Ishikawa (cell line): Measurements from ENCODE around the gene ATP2C2.

Experiments
- CEBPB ChIP-seq: IDR thresholded peaks from 2 replicates; pipeline ENCODE4 v1.6.1; 2012
- CREB1 ChIP-seq: IDR thresholded peaks from 2 replicates; pipeline ENCODE4 v1.6.1; 2012; ENCODE audit warnings: low read depth
- EGR1 ChIP-seq: IDR thresholded peaks from 2 replicates; pipeline ENCODE4 v1.6.1; 2012
- EP300 ChIP-seq: IDR thresholded peaks from 2 replicates; pipeline ENCODE4 v1.6.1; 2012; ENCODE audit warnings: borderline replicate concordance
- FOXM1 ChIP-seq: IDR thresholded peaks from 2 replicates; pipeline ENCODE4 v1.6.1; 2012; ENCODE audit warnings: low read depth, borderline replicate concordance
- NFIC ChIP-seq: IDR thresholded peaks from 2 replicates; pipeline ENCODE4 v1.6.1; 2012
- RAD21 ChIP-seq: IDR thresholded peaks from 2 replicates; pipeline ENCODE4 v1.6.1; 2012; ENCODE audit warnings: low read depth
- TAF1 ChIP-seq: IDR thresholded peaks from 2 replicates; pipeline ENCODE4 v1.6.1; 2012; ENCODE audit warnings: low read depth, mild to moderate bottlenecking
- TCF12 ChIP-seq: IDR thresholded peaks from 2 replicates; pipeline ENCODE4 v1.6.1; 2012; ENCODE audit warnings: low read depth
- TEAD4 ChIP-seq: IDR thresholded peaks from 2 replicates; pipeline ENCODE4 v1.6.1; 2012
- YY1 ChIP-seq: IDR thresholded peaks from 2 replicates; pipeline ENCODE4 v1.6.1; 2012; ENCODE audit warnings: low read depth
- ZBTB7A ChIP-seq: IDR thresholded peaks from 2 replicates; pipeline ENCODE4 v1.6.1; 2012; ENCODE audit warnings: low read depth
- TF ChIP-seq, protein P1 (sequence below): IDR thresholded peaks from 2 replicates; pipeline ENCODE4 v1.6.1; 2012
- TF ChIP-seq, protein P2 (sequence below): IDR thresholded peaks from 2 replicates; pipeline ENCODE4 v1.6.1; 2012; ENCODE audit warnings: low read depth, mild to moderate bottlenecking
- TF ChIP-seq, protein P3 (sequence below): IDR thresholded peaks from 2 replicates; pipeline ENCODE4 v1.6.1; 2012

The ATP2C2 gene

DNA sequence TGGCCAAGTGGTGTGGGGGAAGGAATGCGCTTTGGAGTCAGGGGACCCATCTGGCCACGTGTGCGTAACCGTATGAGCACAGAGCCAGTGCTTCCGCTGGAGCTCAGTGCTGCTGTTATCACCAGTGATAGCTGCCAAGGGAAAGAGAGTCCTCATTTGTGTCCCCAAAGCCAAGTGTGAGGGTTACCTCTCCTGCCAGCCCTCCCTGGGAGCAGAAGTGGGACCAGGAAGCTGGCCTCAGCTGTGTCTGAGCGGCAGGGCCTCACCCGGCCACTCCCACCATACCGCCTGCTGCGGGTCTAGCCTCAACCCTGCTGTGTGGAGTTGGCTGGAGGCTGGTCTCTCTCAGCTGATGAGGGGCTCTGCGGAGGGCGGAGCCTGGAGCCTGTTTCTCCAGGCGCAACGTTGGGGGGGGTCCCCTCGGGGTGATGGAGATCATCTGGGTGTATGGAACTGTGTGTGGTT is 91.6 kb downstream of the ATP2C2 start:
- no peak for TF ChIP-seq YY1
- TF ChIP-seq CEBPB = no peak
- TF ChIP-seq TCF12 = no peak
- no peak for TF ChIP-seq CREB1
- no peak for TF ChIP-seq TEAD4
- TF ChIP-seq NFIC = no peak
- TF ChIP-seq, protein P1, sequence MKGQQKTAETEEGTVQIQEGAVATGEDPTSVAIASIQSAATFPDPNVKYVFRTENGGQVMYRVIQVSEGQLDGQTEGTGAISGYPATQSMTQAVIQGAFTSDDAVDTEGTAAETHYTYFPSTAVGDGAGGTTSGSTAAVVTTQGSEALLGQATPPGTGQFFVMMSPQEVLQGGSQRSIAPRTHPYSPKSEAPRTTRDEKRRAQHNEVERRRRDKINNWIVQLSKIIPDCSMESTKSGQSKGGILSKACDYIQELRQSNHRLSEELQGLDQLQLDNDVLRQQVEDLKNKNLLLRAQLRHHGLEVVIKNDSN = no peak
- TF ChIP-seq, protein P2, sequence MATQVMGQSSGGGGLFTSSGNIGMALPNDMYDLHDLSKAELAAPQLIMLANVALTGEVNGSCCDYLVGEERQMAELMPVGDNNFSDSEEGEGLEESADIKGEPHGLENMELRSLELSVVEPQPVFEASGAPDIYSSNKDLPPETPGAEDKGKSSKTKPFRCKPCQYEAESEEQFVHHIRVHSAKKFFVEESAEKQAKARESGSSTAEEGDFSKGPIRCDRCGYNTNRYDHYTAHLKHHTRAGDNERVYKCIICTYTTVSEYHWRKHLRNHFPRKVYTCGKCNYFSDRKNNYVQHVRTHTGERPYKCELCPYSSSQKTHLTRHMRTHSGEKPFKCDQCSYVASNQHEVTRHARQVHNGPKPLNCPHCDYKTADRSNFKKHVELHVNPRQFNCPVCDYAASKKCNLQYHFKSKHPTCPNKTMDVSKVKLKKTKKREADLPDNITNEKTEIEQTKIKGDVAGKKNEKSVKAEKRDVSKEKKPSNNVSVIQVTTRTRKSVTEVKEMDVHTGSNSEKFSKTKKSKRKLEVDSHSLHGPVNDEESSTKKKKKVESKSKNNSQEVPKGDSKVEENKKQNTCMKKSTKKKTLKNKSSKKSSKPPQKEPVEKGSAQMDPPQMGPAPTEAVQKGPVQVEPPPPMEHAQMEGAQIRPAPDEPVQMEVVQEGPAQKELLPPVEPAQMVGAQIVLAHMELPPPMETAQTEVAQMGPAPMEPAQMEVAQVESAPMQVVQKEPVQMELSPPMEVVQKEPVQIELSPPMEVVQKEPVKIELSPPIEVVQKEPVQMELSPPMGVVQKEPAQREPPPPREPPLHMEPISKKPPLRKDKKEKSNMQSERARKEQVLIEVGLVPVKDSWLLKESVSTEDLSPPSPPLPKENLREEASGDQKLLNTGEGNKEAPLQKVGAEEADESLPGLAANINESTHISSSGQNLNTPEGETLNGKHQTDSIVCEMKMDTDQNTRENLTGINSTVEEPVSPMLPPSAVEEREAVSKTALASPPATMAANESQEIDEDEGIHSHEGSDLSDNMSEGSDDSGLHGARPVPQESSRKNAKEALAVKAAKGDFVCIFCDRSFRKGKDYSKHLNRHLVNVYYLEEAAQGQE = no peak
- TF ChIP-seq FOXM1 = no peak
- no peak for TF ChIP-seq TAF1

DNA sequence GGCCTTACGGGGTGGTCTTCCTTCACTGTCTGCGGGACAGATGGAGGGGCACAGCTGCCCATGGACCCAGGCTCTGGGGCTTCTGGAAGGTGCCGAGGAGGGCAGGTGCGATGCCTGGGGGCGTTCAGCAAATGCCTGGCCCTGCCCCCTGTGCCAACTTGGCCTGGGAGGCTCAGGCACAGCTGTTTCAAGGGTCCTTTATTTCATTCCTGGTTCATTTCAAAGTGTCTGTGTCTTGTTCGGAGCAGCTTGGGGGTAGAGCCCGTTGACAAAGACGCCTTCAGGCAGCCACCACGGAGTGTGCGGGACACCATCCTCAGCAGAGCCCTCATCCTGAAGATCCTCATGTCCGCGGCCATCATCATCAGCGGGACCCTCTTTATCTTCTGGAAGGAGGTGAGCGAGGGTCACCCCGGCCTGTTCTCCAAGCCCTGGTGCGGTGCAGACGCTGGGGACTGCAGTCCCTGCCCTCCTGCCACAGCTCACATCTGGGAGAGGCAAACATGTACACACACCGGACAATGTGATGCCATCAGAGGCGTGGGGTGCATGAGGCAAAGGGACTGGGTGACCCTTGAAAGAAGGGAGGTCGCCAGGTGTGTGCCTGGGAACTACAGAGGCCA is 92.2 kb downstream of the ATP2C2 start:
- no peak for TF ChIP-seq TCF12
- TF ChIP-seq CEBPB = no peak
- TF ChIP-seq EGR1 = no peak
- no peak for TF ChIP-seq EP300
- no peak for TF ChIP-seq YY1
- TF ChIP-seq, protein P3, sequence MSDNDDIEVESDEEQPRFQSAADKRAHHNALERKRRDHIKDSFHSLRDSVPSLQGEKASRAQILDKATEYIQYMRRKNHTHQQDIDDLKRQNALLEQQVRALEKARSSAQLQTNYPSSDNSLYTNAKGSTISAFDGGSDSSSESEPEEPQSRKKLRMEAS = no peak
- no peak for TF ChIP-seq NFIC

DNA sequence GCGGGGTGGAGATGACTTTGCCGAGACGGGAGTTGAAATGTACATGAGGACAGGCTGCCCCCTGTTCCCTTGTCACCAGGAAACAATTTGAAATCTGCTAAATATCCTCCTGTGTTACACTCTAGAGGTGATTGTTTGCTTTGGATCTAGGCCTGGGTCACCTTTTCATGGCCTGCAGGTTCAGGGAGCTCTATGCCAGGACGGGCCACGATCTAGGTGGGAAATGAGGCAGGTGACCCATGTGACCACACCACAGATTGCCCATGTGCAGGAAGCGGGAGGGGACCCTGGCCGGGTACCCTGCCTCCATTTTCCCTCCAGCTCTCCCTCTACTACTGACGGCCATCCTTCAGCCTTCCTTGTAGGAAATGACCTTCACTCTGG is 92.7 kb downstream of the ATP2C2 start:
- no peak for TF ChIP-seq YY1
- no peak for TF ChIP-seq TCF12
- TF ChIP-seq RAD21 = no peak
- no peak for TF ChIP-seq CREB1
- TF ChIP-seq TAF1 = no peak
- no peak for TF ChIP-seq EGR1
- TF ChIP-seq, protein P2 = no peak
- TF ChIP-seq, protein P1 = no peak
- no peak for TF ChIP-seq EP300
- no peak for TF ChIP-seq FOXM1
- TF ChIP-seq CEBPB = no peak
- TF ChIP-seq TEAD4 = no peak
- TF ChIP-seq NFIC = no peak

DNA sequence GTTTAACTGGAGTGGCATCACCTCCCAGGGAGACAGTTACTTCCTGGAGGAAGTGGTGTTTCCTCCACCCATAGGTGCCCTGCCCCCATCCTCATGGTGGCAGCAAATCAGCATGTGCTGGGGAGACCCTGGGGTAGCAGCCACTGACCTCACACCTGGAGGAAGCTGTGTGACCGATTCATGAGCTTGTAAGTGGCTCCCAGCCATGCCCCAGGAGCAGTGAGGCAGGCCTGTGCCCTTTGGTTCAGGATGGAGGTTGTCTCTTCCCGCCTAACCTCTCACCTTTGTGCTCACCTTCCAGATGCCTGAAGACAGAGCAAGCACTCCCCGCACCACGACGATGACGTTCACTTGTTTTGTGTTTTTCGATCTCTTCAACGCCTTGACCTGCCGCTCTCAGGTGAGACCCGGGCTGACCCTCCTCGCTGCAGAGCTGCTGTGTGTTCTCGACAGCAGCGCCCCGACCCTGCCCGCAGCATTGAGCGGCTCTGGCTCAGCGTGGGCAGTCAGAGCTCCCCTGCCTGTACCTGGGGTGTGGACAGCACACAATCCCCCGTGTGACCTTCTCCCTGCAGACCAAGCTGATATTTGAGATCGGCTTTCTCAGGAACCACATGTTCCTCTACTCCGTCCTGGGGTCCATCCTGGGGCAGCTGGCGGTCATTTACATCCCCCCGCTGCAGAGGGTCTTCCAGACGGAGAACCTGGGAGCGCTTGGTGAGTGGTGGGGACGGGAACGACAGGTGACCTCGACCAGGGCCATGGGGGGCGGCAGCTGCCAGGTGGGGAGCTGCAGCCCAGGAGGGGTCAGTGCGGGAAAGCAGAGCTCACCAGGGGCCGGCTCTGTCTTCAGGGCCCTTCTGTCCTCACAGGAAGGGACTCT is 93.3 kb downstream of the ATP2C2 start:
- no peak for TF ChIP-seq RAD21
- TF ChIP-seq YY1 = no peak
- TF ChIP-seq EP300 = no peak
- no peak for TF ChIP-seq NFIC
- TF ChIP-seq, protein P1 = no peak
- no peak for TF ChIP-seq TCF12
- TF ChIP-seq ZBTB7A = no peak
- TF ChIP-seq EGR1 = no peak
- no peak for TF ChIP-seq CEBPB
- TF ChIP-seq, protein P3 = no peak
- no peak for TF ChIP-seq CREB1
- TF ChIP-seq, protein P2 = no peak
- TF ChIP-seq FOXM1 = no peak
- no peak for TF ChIP-seq TEAD4
- no peak for TF ChIP-seq TAF1
